A673 (cell line): ENCODE results near the gene RAB25.

Experiments used
- EZH2 ChIP-seq: fragments of 200-600 bp; sonication (generic); IDR thresholded peaks from 2 replicates; pipeline ENCODE4 v1.6.1; 2017; ENCODE audit warnings: borderline replicate concordance, low read depth, mild to moderate bottlenecking, mixed read lengths, antibody characterized with exemption, low read length; ENCODE audit not compliant: poor library complexity, severe bottlenecking
- TF ChIP-seq, protein P1 (sequence below): fragments of 300-800, 200-600 bp; sonication (generic); conservative IDR thresholded peaks from 2 replicates; pipeline ENCODE4 v1.5.1; 2017; ENCODE audit warnings: low read depth, mild to moderate bottlenecking, antibody characterized with exemption, low read length, moderate library complexity, mixed read lengths

DNA sequence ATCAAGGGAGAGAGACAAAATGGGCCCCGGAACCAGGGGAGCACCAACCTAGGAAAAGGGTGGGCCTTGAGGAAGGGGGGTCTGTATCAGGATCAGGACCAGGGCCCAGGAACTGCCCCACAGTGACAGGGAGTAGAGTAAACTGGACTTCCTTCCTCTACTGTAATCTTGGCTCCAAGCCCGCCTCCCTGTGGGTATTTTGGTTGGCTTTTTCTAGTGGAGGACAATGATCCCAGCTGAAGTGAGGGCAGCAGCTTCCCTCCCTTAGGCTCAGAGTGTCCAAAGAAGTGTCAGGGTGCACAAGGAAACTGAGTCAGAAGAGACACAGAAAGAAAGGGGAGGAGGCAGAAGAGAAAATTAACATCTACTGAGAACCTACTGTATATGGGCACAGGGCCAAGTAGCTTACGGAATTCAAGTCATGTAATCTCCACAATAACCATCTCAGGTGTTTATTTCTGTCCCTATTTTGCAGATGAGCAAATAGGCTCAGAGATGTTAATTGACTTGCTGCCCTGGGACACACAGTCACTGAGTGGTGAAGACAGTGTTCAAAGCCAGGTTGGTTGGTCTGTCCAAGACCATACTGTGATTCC lies 12.2 kb upstream of the RAB25 start:
- TF ChIP-seq, protein P1, sequence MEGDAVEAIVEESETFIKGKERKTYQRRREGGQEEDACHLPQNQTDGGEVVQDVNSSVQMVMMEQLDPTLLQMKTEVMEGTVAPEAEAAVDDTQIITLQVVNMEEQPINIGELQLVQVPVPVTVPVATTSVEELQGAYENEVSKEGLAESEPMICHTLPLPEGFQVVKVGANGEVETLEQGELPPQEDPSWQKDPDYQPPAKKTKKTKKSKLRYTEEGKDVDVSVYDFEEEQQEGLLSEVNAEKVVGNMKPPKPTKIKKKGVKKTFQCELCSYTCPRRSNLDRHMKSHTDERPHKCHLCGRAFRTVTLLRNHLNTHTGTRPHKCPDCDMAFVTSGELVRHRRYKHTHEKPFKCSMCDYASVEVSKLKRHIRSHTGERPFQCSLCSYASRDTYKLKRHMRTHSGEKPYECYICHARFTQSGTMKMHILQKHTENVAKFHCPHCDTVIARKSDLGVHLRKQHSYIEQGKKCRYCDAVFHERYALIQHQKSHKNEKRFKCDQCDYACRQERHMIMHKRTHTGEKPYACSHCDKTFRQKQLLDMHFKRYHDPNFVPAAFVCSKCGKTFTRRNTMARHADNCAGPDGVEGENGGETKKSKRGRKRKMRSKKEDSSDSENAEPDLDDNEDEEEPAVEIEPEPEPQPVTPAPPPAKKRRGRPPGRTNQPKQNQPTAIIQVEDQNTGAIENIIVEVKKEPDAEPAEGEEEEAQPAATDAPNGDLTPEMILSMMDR = no peak
- no peak for TF ChIP-seq EZH2
